Measurements from ENCODE around the gene LTBP1.
"Not testable (repeated sequence)": the region's sequence is repeated elsewhere in the genome, so short reads cannot be mapped to it uniquely, and the experiment has no call there.

LTBP1 gene

GRCh38 chr2:33441235-33441810 lies 494.6 kb downstream of the LTBP1 start:
- Histone ChIP-seq H3K4me1 (ENCODE audit: control insufficient read depth, low read depth, low read length) (no peaks in the 10 kb centered on the region), H2AK5ac (ENCODE audit: low read length) (no peak overlapping the region), H3K4me2 (ENCODE audit: low read length) (no peak overlapping the region), H3K36me3 (ENCODE audit: control insufficient read depth, insufficient read depth, low read length) (no peaks in the 10 kb centered on the region), H2BK120ac (ENCODE audit: low read depth, low read length) (no peak overlapping the region), H3K18ac (ENCODE audit: low read length) (no peak overlapping the region), H2BK15ac (replicated peaks; ENCODE audit: low read depth) (no peak overlapping the region), H4K5ac (ENCODE audit: low read length) (no peak overlapping the region), H4K8ac (ENCODE audit: low read depth, low read length) (no peak overlapping the region), H3K27ac (ENCODE audit: low read depth, low read length) (no peak overlapping the region), H3K4me3 (ENCODE audit: low read length) (no peak overlapping the region), H3K27me3 (ENCODE audit: insufficient read depth, low read length, poor library complexity) (no peaks in the 10 kb centered on the region), H3K56ac (ENCODE audit: low read length) (no peak overlapping the region), H3K23ac (ENCODE audit: low read length) (no peak overlapping the region), H2BK5ac (ENCODE audit: low read length) (no peak overlapping the region), H3K79me1 (ENCODE audit: low read length) (no peaks in the 10 kb centered on the region), H3K4ac (ENCODE audit: low read depth, low read length) (no peak overlapping the region), H3K79me2 (ENCODE audit: control insufficient read depth, insufficient read depth, low read length) (no peaks in the 10 kb centered on the region), H3K9ac (ENCODE audit: low read length) (no peak overlapping the region)
- peak; percentile 71 for DNase-seq
- 100% methylated on average over 1 of the region's 3 CpGs for WGBS (ENCODE audit: extremely low coverage, insufficient coverage, low lambda C conversion rate)

- not testable (repeated sequence) for H3K4me2 ChIP-seq (ENCODE audit: low read length)
- no CpG with 5 or more reads among the region's 9 CpGs for WGBS (ENCODE audit: extremely low coverage, insufficient coverage, low lambda C conversion rate)
Observed at GRCh38 chr2:33442052-33442451, 495.3 kb downstream of the LTBP1 start.

GRCh38 chr2:33442528-33443079 lies 495.9 kb downstream of the LTBP1 start:
- no peak overlapping the region for H3K56ac ChIP-seq (ENCODE audit: low read length)
- no peak overlapping the region for H3K9ac ChIP-seq (ENCODE audit: low read length)
- no CpG with 5 or more reads among the region's 6 CpGs for WGBS (ENCODE audit: extremely low coverage, insufficient coverage, low lambda C conversion rate)
- no peak overlapping the region for H2BK15ac ChIP-seq (replicated peaks; ENCODE audit: low read depth)
- no peak overlapping the region for H3K4ac ChIP-seq (ENCODE audit: low read depth, low read length)
- H2BK5ac ChIP-seq (ENCODE audit: low read length) = no peak overlapping the region
- no peak overlapping the region for H2AK5ac ChIP-seq (ENCODE audit: low read length)
- H3K36me3 ChIP-seq (ENCODE audit: control insufficient read depth, insufficient read depth, low read length) = no peaks in the 10 kb centered on the region
- no peaks in the 10 kb centered on the region for H3K79me2 ChIP-seq (ENCODE audit: control insufficient read depth, insufficient read depth, low read length)
- DNase-seq = no peak
- H3K27me3 ChIP-seq (ENCODE audit: insufficient read depth, low read length, poor library complexity) = no peaks in the 10 kb centered on the region
- no peak overlapping the region for H3K23ac ChIP-seq (ENCODE audit: low read length)
- H3K18ac ChIP-seq (ENCODE audit: low read length) = no peak overlapping the region
- no peak overlapping the region for H3K4me3 ChIP-seq (ENCODE audit: low read length)
- H3K27ac ChIP-seq (ENCODE audit: low read depth, low read length) = no peak overlapping the region
- no peak overlapping the region for H2BK120ac ChIP-seq (ENCODE audit: low read depth, low read length)
- no peaks in the 10 kb centered on the region for H3K4me1 ChIP-seq (ENCODE audit: control insufficient read depth, low read depth, low read length)
- no peak overlapping the region for H3K4me2 ChIP-seq (ENCODE audit: low read length)
- H4K5ac ChIP-seq (ENCODE audit: low read length) = no peak overlapping the region
- H4K8ac ChIP-seq (ENCODE audit: low read depth, low read length) = no peak overlapping the region
- no peaks in the 10 kb centered on the region for H3K79me1 ChIP-seq (ENCODE audit: low read length)

More at GRCh38 chr2:33442052-33442451, 495.3 kb downstream of the LTBP1 start:
- H2BK15ac ChIP-seq (replicated peaks; ENCODE audit: low read depth); H3K18ac ChIP-seq (ENCODE audit: low read length); H4K8ac ChIP-seq (ENCODE audit: low read depth, low read length); H3K9ac ChIP-seq (ENCODE audit: low read length); H3K56ac ChIP-seq (ENCODE audit: low read length); H3K27ac ChIP-seq (ENCODE audit: low read depth, low read length); H2BK5ac ChIP-seq (ENCODE audit: low read length); H3K79me1 ChIP-seq (ENCODE audit: low read length); H3K4ac ChIP-seq (ENCODE audit: low read depth, low read length); H3K36me3 ChIP-seq (ENCODE audit: control insufficient read depth, insufficient read depth, low read length); H2BK120ac ChIP-seq (ENCODE audit: low read depth, low read length); H4K5ac ChIP-seq (ENCODE audit: low read length); DNase-seq; H3K4me3 ChIP-seq (ENCODE audit: low read length); H3K4me1 ChIP-seq (ENCODE audit: control insufficient read depth, low read depth, low read length); H3K27me3 ChIP-seq (ENCODE audit: insufficient read depth, low read length, poor library complexity); H3K79me2 ChIP-seq (ENCODE audit: control insufficient read depth, insufficient read depth, low read length); H3K23ac ChIP-seq (ENCODE audit: low read length); H2AK5ac ChIP-seq (ENCODE audit: low read length): not testable (repeated sequence)

GRCh38 chr2:33443274-33443829 lies 496.6 kb downstream of the LTBP1 start:
- Histone ChIP-seq H2BK5ac (ENCODE audit: low read length) (no peak overlapping the region), H3K27ac (ENCODE audit: low read depth, low read length) (no peak overlapping the region), H2BK120ac (ENCODE audit: low read depth, low read length) (no peak overlapping the region), H3K4ac (ENCODE audit: low read depth, low read length) (no peak overlapping the region), H3K4me1 (ENCODE audit: control insufficient read depth, low read depth, low read length) (no peaks in the 10 kb centered on the region), H3K27me3 (ENCODE audit: insufficient read depth, low read length, poor library complexity) (no peaks in the 10 kb centered on the region), H3K79me1 (ENCODE audit: low read length) (no peaks in the 10 kb centered on the region), H3K56ac (ENCODE audit: low read length) (no peak overlapping the region), H4K8ac (ENCODE audit: low read depth, low read length) (no peak overlapping the region), H3K4me2 (ENCODE audit: low read length) (no peak overlapping the region), H3K4me3 (ENCODE audit: low read length) (no peak overlapping the region), H3K9ac (ENCODE audit: low read length) (no peak overlapping the region), H3K36me3 (ENCODE audit: control insufficient read depth, insufficient read depth, low read length) (no peaks in the 10 kb centered on the region), H3K79me2 (ENCODE audit: control insufficient read depth, insufficient read depth, low read length) (no peaks in the 10 kb centered on the region), H4K5ac (ENCODE audit: low read length) (no peak overlapping the region), H2AK5ac (ENCODE audit: low read length) (no peak overlapping the region), H3K23ac (ENCODE audit: low read length) (no peak overlapping the region), H3K18ac (ENCODE audit: low read length) (no peak overlapping the region), H2BK15ac (replicated peaks; ENCODE audit: low read depth) (no peak overlapping the region)
- no peak for DNase-seq
- no CpG with 5 or more reads among the region's 3 CpGs for WGBS (ENCODE audit: extremely low coverage, insufficient coverage, low lambda C conversion rate)

- DNase-seq = no peak
- H2AK5ac ChIP-seq (ENCODE audit: low read length) = no peak overlapping the region
- no peak overlapping the region for H4K8ac ChIP-seq (ENCODE audit: low read depth, low read length)
- H3K4me2 ChIP-seq (ENCODE audit: low read length) = no peak overlapping the region
- H3K79me1 ChIP-seq (ENCODE audit: low read length) = no peaks in the 10 kb centered on the region
- H3K23ac ChIP-seq (ENCODE audit: low read length) = no peak overlapping the region
- no peak overlapping the region for H3K4me3 ChIP-seq (ENCODE audit: low read length)
- no peaks in the 10 kb centered on the region for H3K79me2 ChIP-seq (ENCODE audit: control insufficient read depth, insufficient read depth, low read length)
- H3K27me3 ChIP-seq (ENCODE audit: insufficient read depth, low read length, poor library complexity) = no peaks in the 10 kb centered on the region
- H3K9ac ChIP-seq (ENCODE audit: low read length) = no peak overlapping the region
- H2BK120ac ChIP-seq (ENCODE audit: low read depth, low read length) = no peak overlapping the region
- no peak overlapping the region for H3K4ac ChIP-seq (ENCODE audit: low read depth, low read length)
- WGBS (ENCODE audit: extremely low coverage, insufficient coverage, low lambda C conversion rate) = no CpG with 5 or more reads among the region's 2 CpGs
- H4K5ac ChIP-seq (ENCODE audit: low read length) = no peak overlapping the region
- no peaks in the 10 kb centered on the region for H3K36me3 ChIP-seq (ENCODE audit: control insufficient read depth, insufficient read depth, low read length)
- no peak overlapping the region for H3K18ac ChIP-seq (ENCODE audit: low read length)
- no peaks in the 10 kb centered on the region for H3K4me1 ChIP-seq (ENCODE audit: control insufficient read depth, low read depth, low read length)
- no peak overlapping the region for H3K56ac ChIP-seq (ENCODE audit: low read length)
- no peak overlapping the region for H3K27ac ChIP-seq (ENCODE audit: low read depth, low read length)
- H2BK15ac ChIP-seq (replicated peaks; ENCODE audit: low read depth) = no peak overlapping the region
- H2BK5ac ChIP-seq (ENCODE audit: low read length) = no peak overlapping the region
Observed at GRCh38 chr2:33444967-33445366, 498.2 kb downstream of the LTBP1 start.

Measured in mesendoderm (in vitro differentiated cells).